Fibroblast of villous mesenchyme (primary cell): ENCODE measurements around the gene FAM89B. TPM values are rescaled to one million over a fixed set of nuclear protein-coding genes. Genes with fewer than 3 reads are reported as not detected.
A peak's percentile ranks its signal among the peaks of the same experiment; 100 is the strongest.

ENCODE experiments used
- DNase-seq: peaks from one replicate; pipeline ENCODE4 v3.0.0-alpha.2; 2010; ENCODE audit warnings: low read depth
- H3K4me3 ChIP-seq: 2 replicates; pipeline ENCODE4 v1.5.1; 2011; ENCODE audit warnings: low read depth, mild to moderate bottlenecking, low read length
- CTCF ChIP-seq: IDR thresholded peaks from 2 replicates; pipeline ENCODE4 v1.5.1; 2012; ENCODE audit warnings: low read depth, mild to moderate bottlenecking, low read length; ENCODE audit not compliant: insufficient read depth
- total RNA-seq: library from RNA; depleted of rRNA; stranded (reverse); fragments of >200 nt; gene quantifications from 2 replicates; pipeline ENCODE4 v1.2.3, GENCODE V29; 2012

The FAM89B gene
- total RNA-seq, 1 donor = 19.0 TPM

- TF ChIP-seq CTCF = no peak
- H3K4me3 ChIP-seq = no peak overlapping the region
- DNase-seq = no peak
These were observed 24.8 kb upstream of the FAM89B start for GRCh38 chr11:65547446-65548125.

GRCh38 chr11:65548395-65548794 is 23.9 kb upstream of the FAM89B start:
- no peak for DNase-seq
- no peak for TF ChIP-seq CTCF
- no peak overlapping the region for H3K4me3 ChIP-seq

- no peak for TF ChIP-seq CTCF
- H3K4me3 ChIP-seq = no peak overlapping the region
- DNase-seq = no peak
These were observed 23.2 kb upstream of the FAM89B start for GRCh38 chr11:65549096-65549495.

- peak; percentile 41 for DNase-seq
- TF ChIP-seq CTCF = peak; percentile 56
- no peak overlapping the region for H3K4me3 ChIP-seq
These were observed 20.6 kb upstream of the FAM89B start for GRCh38 chr11:65551572-65552387.

GRCh38 chr11:65552388-65552951 is 19.9 kb upstream of the FAM89B start:
- no peak for DNase-seq
- TF ChIP-seq CTCF = no peak
- H3K4me3 ChIP-seq = no peak overlapping the region

GRCh38 chr11:65553301-65554001 is 18.9 kb upstream of the FAM89B start:
- no peak for DNase-seq
- no peak overlapping the region for H3K4me3 ChIP-seq
- TF ChIP-seq CTCF = no peak
